Measurements from ENCODE around the gene ARRB2.

DNA sequence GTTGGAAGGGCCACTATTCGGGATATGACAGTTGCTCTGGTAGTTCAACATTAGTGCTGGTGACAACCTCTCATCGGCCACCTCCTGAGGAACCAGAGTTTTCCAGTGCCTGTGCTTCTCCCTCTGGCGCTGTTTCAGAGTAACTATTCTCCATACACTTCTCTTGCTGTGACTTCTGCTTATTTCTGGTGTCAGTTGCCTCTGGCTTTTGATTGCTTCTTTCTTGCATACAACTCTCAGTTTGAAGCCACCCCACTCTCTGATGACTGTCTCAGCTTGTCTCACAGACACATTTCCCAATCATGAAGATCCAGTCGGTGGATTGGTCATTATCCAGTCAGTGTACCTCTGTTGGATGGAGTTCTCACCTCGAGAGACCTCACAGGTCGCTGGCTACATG, 57.9 kb downstream of the ARRB2 start:
- TF ChIP-seq, protein P1, sequence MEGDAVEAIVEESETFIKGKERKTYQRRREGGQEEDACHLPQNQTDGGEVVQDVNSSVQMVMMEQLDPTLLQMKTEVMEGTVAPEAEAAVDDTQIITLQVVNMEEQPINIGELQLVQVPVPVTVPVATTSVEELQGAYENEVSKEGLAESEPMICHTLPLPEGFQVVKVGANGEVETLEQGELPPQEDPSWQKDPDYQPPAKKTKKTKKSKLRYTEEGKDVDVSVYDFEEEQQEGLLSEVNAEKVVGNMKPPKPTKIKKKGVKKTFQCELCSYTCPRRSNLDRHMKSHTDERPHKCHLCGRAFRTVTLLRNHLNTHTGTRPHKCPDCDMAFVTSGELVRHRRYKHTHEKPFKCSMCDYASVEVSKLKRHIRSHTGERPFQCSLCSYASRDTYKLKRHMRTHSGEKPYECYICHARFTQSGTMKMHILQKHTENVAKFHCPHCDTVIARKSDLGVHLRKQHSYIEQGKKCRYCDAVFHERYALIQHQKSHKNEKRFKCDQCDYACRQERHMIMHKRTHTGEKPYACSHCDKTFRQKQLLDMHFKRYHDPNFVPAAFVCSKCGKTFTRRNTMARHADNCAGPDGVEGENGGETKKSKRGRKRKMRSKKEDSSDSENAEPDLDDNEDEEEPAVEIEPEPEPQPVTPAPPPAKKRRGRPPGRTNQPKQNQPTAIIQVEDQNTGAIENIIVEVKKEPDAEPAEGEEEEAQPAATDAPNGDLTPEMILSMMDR (IDR thresholded peaks at IDR 0.05; ENCODE audit: low read depth, low read length, missing input control): no peak
- TF ChIP-seq, protein P2, sequence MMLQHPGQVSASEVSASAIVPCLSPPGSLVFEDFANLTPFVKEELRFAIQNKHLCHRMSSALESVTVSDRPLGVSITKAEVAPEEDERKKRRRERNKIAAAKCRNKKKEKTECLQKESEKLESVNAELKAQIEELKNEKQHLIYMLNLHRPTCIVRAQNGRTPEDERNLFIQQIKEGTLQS (IDR thresholded peaks at IDR 0.05): no peak
- TF ChIP-seq, protein P3, sequence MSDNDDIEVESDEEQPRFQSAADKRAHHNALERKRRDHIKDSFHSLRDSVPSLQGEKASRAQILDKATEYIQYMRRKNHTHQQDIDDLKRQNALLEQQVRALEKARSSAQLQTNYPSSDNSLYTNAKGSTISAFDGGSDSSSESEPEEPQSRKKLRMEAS (IDR thresholded peaks at IDR 0.05): no peak
- TF ChIP-seq FOXA1 (IDR thresholded peaks at IDR 0.05) (no peak), RAD21 (IDR thresholded peaks at IDR 0.05) (no peak), TAF1 (conservative IDR thresholded peaks at IDR 0.05) (no peak), JUND (IDR thresholded peaks at IDR 0.05) (no peak), HNF4A (conservative IDR thresholded peaks at IDR 0.05) (no peak), YY1 (IDR thresholded peaks at IDR 0.05) (no peak)
- TF ChIP-seq, protein P4, sequence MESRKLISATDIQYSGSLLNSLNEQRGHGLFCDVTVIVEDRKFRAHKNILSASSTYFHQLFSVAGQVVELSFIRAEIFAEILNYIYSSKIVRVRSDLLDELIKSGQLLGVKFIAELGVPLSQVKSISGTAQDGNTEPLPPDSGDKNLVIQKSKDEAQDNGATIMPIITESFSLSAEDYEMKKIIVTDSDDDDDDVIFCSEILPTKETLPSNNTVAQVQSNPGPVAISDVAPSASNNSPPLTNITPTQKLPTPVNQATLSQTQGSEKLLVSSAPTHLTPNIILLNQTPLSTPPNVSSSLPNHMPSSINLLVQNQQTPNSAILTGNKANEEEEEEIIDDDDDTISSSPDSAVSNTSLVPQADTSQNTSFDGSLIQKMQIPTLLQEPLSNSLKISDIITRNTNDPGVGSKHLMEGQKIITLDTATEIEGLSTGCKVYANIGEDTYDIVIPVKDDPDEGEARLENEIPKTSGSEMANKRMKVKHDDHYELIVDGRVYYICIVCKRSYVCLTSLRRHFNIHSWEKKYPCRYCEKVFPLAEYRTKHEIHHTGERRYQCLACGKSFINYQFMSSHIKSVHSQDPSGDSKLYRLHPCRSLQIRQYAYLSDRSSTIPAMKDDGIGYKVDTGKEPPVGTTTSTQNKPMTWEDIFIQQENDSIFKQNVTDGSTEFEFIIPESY (IDR thresholded peaks at IDR 0.05): no peak
- TF ChIP-seq, protein P5, sequence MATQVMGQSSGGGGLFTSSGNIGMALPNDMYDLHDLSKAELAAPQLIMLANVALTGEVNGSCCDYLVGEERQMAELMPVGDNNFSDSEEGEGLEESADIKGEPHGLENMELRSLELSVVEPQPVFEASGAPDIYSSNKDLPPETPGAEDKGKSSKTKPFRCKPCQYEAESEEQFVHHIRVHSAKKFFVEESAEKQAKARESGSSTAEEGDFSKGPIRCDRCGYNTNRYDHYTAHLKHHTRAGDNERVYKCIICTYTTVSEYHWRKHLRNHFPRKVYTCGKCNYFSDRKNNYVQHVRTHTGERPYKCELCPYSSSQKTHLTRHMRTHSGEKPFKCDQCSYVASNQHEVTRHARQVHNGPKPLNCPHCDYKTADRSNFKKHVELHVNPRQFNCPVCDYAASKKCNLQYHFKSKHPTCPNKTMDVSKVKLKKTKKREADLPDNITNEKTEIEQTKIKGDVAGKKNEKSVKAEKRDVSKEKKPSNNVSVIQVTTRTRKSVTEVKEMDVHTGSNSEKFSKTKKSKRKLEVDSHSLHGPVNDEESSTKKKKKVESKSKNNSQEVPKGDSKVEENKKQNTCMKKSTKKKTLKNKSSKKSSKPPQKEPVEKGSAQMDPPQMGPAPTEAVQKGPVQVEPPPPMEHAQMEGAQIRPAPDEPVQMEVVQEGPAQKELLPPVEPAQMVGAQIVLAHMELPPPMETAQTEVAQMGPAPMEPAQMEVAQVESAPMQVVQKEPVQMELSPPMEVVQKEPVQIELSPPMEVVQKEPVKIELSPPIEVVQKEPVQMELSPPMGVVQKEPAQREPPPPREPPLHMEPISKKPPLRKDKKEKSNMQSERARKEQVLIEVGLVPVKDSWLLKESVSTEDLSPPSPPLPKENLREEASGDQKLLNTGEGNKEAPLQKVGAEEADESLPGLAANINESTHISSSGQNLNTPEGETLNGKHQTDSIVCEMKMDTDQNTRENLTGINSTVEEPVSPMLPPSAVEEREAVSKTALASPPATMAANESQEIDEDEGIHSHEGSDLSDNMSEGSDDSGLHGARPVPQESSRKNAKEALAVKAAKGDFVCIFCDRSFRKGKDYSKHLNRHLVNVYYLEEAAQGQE (IDR thresholded peaks at IDR 0.05): no peak
